Colonic mucosa (tissue), 4 donors: ENCODE data around the gene LOC128125822.

Experiments used
- DNase-seq: peaks from one replicate; pipeline ENCODE4 v3.0.0-alpha.2; 2020
- H3K27ac ChIP-seq: fragments of 200-600 bp; one replicate; pipeline ENCODE4 v1.8.0; 2021
- H3K27me3 ChIP-seq: fragments of 200-600 bp; one replicate; pipeline ENCODE4 v1.8.0; 2021
- H3K36me3 ChIP-seq: fragments of 200-600 bp; one replicate; pipeline ENCODE4 v1.8.0; 2021
- H3K4me1 ChIP-seq: fragments of 200-600 bp; one replicate; pipeline ENCODE4 v1.8.0; 2021; ENCODE audit warnings: mild to moderate bottlenecking
- H3K4me3 ChIP-seq: fragments of 200-600 bp; one replicate; pipeline ENCODE4 v1.8.0; 2021
- H3K9ac ChIP-seq, 2 donors: one replicate each; pipeline ENCODE4 v1.7.0; 2013; ENCODE audit warnings: control low read depth in 2 of 2, low read depth in 2 of 2, low read length in 2 of 2
- H3K9me3 ChIP-seq: fragments of 200-600 bp; one replicate; pipeline ENCODE4 v1.8.0; 2021
- intact Hi-C: fragments of 100-400 bp; cut with DNase I; formaldehyde crosslinking; loops from one replicate; pipeline ENCODE4 v1.14.1; 2022
- TF ChIP-seq, protein P1 (sequence below): fragments of 200-600 bp; IDR thresholded peaks from one replicate; pipeline ENCODE4 v1.8.0; 2022; ENCODE audit warnings: antibody characterized with exemption, mild to moderate bottlenecking
- donor health status: healthy.
- donor health status: DM: no; HTN: no; CAD: no.
- donor health status: DM: no; HTN: no; CAD: no.

Gene LOC128125822

DNA sequence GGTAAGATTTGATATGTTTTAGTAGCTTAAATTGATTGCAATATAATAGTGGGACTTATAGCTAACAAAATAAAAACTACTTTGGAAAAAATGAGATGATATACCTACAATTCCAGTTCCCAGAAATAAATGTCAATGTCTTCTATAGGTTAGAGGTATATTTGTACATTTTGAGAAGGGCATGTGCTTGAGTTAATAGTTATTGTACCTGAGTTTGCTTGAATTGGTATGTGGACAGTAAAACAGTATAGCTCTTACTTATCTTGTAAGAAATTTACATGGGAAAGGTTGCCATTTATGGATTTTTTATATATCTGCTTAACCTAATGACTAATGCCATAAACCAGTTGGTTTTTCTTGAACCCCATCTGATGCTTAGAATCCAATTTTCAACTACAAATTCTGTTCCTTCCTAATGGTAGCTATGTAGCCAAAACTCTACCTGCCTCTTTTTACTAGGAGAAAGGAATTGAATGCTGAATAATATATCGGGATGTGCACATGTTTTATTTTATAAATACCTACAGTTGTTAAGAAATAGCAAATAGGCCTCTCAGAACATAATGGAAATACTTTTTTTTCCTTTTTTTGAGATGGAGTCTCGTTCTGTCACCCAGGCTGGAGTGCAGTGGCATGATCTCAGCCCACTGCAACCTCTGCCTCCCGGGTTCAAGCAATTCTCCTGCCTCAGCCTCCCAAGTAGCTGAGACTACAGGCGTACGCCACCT is 4.9 kb downstream of the LOC128125822 start:
- Histone ChIP-seq H3K4me1 (no peaks in the 10 kb centered on the region), H3K36me3 (peaks cover 16% of the 10 kb centered on the region), H3K4me3 (no peak overlapping the region), H3K27ac (no peak overlapping the region), H3K9ac (no peak overlapping the region), H3K9me3 (no peaks in the 10 kb centered on the region), H3K27me3 (no peaks in the 10 kb centered on the region)
- intact Hi-C loops: loop anchor here (10.0 kb wide), 1 partner anchor 222 kb away; no protein-coding TSS in a partner anchor
- TF ChIP-seq, protein P1, sequence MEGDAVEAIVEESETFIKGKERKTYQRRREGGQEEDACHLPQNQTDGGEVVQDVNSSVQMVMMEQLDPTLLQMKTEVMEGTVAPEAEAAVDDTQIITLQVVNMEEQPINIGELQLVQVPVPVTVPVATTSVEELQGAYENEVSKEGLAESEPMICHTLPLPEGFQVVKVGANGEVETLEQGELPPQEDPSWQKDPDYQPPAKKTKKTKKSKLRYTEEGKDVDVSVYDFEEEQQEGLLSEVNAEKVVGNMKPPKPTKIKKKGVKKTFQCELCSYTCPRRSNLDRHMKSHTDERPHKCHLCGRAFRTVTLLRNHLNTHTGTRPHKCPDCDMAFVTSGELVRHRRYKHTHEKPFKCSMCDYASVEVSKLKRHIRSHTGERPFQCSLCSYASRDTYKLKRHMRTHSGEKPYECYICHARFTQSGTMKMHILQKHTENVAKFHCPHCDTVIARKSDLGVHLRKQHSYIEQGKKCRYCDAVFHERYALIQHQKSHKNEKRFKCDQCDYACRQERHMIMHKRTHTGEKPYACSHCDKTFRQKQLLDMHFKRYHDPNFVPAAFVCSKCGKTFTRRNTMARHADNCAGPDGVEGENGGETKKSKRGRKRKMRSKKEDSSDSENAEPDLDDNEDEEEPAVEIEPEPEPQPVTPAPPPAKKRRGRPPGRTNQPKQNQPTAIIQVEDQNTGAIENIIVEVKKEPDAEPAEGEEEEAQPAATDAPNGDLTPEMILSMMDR: no peak
- DNase-seq: no peak

DNA sequence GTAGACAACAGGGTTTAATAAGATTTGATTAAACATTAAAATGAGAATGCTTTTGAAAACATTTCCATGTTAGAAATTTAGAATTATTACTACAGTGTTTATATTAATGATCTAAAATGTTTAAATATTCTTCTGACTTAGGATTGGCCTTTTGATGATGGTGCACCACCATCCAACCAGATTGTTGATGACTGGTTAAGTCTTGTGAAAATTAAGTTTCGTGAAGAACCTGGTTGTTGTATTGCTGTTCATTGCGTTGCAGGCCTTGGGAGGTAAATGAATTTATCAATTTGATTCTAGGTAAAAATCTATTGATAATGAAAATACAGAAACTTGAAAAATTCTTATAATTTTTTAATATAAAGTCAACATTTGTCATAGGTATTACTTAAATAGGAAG is 6.5 kb downstream of the LOC128125822 start:
- intact Hi-C loops: loop anchor here (10.0 kb wide), 1 partner anchor 224 kb away; no protein-coding TSS in a partner anchor
- DNase-seq: no peak
- no peaks in the 10 kb centered on the region for H3K4me1 ChIP-seq
- no peaks in the 10 kb centered on the region for H3K9me3 ChIP-seq
- H3K4me3 ChIP-seq: no peak overlapping the region
- TF ChIP-seq, protein P1: no peak
- H3K9ac ChIP-seq: no peak overlapping the region
- H3K27ac ChIP-seq: no peak overlapping the region
- H3K27me3 ChIP-seq: no peaks in the 10 kb centered on the region
- H3K36me3 ChIP-seq: peaks cover 16% of the 10 kb centered on the region

DNA sequence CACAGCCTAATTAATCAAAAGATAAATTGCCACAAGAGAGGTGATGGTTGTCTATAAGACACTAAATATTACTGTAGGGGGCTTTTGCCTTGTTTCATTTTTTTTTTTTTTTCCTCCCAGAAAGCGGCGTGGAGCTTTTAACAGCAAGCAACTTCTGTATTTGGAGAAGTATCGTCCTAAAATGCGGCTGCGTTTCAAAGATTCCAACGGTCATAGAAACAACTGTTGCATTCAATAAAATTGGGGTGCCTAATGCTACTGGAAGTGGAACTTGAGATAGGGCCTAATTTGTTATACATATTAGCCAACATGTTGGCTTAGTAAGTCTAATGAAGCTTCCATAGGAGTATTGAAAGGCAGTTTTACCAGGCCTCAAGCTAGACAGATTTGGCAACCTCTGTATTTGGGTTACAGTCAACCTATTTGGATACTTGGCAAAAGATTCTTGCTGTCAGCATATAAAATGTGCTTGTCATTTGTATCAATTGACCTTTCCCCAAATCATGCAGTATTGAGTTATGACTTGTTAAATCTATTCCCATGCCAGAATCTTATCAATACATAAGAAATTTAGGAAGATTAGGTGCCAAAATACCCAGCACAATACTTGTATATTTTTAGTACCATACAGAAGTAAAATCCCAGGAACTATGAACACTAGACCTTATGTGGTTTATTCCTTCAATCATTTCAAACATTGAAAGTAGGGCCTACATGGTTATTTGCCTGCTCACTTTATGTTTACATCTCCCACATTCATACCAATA is 7.8 kb downstream of the LOC128125822 start:
- H3K27ac ChIP-seq: no peak overlapping the region
- no peak overlapping the region for H3K4me3 ChIP-seq
- no peak overlapping the region for H3K9ac ChIP-seq
- intact Hi-C loops: loop anchor here (10.0 kb wide), 1 partner anchor 225 kb away; no protein-coding TSS in a partner anchor
- no peak for DNase-seq
- no peaks in the 10 kb centered on the region for H3K27me3 ChIP-seq
- H3K4me1 ChIP-seq: no peaks in the 10 kb centered on the region
- peaks cover 16% of the 10 kb centered on the region for H3K36me3 ChIP-seq
- H3K9me3 ChIP-seq: no peaks in the 10 kb centered on the region
- TF ChIP-seq, protein P1: no peak

DNA sequence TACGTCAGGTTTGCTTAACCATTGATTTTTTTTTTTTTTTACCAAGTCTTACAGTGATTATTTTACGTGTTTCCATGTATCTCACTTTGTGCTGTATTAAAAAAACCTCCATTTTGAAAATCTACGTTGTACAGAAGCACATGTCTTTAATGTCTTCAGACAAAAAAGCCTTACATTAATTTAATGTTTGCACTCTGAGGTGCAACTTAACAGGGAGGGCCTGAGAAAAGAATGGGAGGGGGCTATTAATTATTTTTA is 8.4 kb downstream of the LOC128125822 start:
- H3K4me1 ChIP-seq: no peaks in the 10 kb centered on the region
- no peak overlapping the region for H3K4me3 ChIP-seq
- DNase-seq: no peak
- TF ChIP-seq, protein P1: no peak
- peaks cover 16% of the 10 kb centered on the region for H3K36me3 ChIP-seq
- intact Hi-C loops: no loop called here
- H3K27me3 ChIP-seq: no peaks in the 10 kb centered on the region
- H3K27ac ChIP-seq: no peak overlapping the region
- no peak overlapping the region for H3K9ac ChIP-seq
- no peaks in the 10 kb centered on the region for H3K9me3 ChIP-seq

DNA sequence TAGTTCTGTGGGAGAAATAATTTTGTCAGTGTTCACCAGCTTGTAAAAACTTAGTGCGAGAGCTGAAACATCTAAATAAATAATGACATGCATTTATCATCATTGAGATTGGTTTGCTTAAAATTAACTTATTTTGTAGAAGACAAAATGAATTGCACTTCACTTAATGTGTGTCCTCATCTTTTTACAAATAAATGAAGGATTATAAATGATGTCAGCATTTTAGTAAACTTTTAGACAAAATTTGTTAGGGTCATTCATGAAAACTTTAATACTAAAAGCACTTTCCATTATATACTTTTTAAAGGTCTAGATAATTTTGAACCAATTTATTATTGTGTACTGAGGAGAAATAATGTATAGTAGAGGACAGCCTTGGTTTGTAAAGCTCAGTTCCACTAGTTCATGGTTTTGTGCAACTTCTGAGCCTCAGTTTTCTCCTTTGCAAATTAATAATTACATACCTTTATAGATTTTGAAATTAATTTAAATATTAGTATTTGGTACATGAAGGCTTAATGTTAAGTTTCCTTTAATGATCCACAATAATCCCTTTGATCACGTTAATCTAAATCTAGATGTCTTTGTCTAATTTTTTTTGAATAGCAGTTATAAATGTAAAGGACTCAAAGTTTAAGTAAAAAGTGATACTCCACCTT is 9.2 kb downstream of the LOC128125822 start:
- intact Hi-C loops: no loop called here
- H3K27me3 ChIP-seq: no peaks in the 10 kb centered on the region
- no peak overlapping the region for H3K4me3 ChIP-seq
- TF ChIP-seq, protein P1: no peak
- no peaks in the 10 kb centered on the region for H3K9me3 ChIP-seq
- no peak overlapping the region for H3K27ac ChIP-seq
- DNase-seq: no peak
- no peak overlapping the region for H3K9ac ChIP-seq
- peaks cover 16% of the 10 kb centered on the region for H3K36me3 ChIP-seq
- H3K4me1 ChIP-seq: no peaks in the 10 kb centered on the region
